ENCODE measurements around the gene WDR17.
A peak's percentile ranks its signal among the peaks of the same experiment; 100 is the strongest.

Gene WDR17

GRCh38 chr4:176065435-176066291 lies at the start of gene WDR17:
Gene WDR17 (plus strand): TSS chr4:176065841. CDS start chr4:176111581, 45,740 bp downstream.
- peak; percentile 90 for DNase-seq

- no peak for DNase-seq
These were observed 49.0 kb upstream of the WDR17 start for GRCh38 chr4:176016601-176017000.

- DNase-seq, result no peak
These were observed 45.1 kb upstream of the WDR17 start for GRCh38 chr4:176020481-176021085.

GRCh38 chr4:176030391-176030790 lies 35.2 kb upstream of the WDR17 start:
- no peak for DNase-seq

GRCh38 chr4:176031922-176032321 lies 33.7 kb upstream of the WDR17 start:
- DNase-seq, result no peak

- DNase-seq, result no peak
These were observed 33.2 kb upstream of the WDR17 start for GRCh38 chr4:176032454-176032853.

GRCh38 chr4:176034499-176034898 lies 31.1 kb upstream of the WDR17 start:
- DNase-seq, result peak; percentile 4

- no peak for DNase-seq
These were observed 30.7 kb upstream of the WDR17 start for GRCh38 chr4:176034936-176035335.

GRCh38 chr4:176036585-176037205 lies 28.9 kb upstream of the WDR17 start:
- DNase-seq, result no peak

GRCh38 chr4:176038789-176039188 lies 26.9 kb upstream of the WDR17 start:
- no peak for DNase-seq

- DNase-seq, result no peak
These were observed 23.4 kb upstream of the WDR17 start for GRCh38 chr4:176042195-176042594.

GRCh38 chr4:176043838-176044588 lies 21.6 kb upstream of the WDR17 start:
- no peak for DNase-seq

- no peak for DNase-seq
These were observed 21.1 kb upstream of the WDR17 start for GRCh38 chr4:176044589-176044951.

GRCh38 chr4:176048631-176049030 lies 17.0 kb upstream of the WDR17 start:
- no peak for DNase-seq

GRCh38 chr4:176052744-176053143 lies 12.9 kb upstream of the WDR17 start:
- DNase-seq, result no peak

- no peak for DNase-seq
These were observed 11.9 kb upstream of the WDR17 start for GRCh38 chr4:176053785-176054184.

- no peak for DNase-seq
These were observed 10.7 kb upstream of the WDR17 start for GRCh38 chr4:176054942-176055341.

GRCh38 chr4:176063718-176064117 lies 1.9 kb upstream of the WDR17 start:
- DNase-seq, result no peak

GRCh38 chr4:176064539-176064938 lies 1.1 kb upstream of the WDR17 start:
- no peak for DNase-seq

GRCh38 chr4:176066757-176067156 lies 1.1 kb downstream of the WDR17 start:
- no peak for DNase-seq

- DNase-seq, result no peak
These were observed 11.9 kb downstream of the WDR17 start for GRCh38 chr4:176077561-176077960.

GRCh38 chr4:176084769-176085168 lies 19.1 kb downstream of the WDR17 start:
- no peak for DNase-seq

GRCh38 chr4:176090115-176090514 lies 24.5 kb downstream of the WDR17 start:
- no peak for DNase-seq
